Testis (tissue), 3 donors: ENCODE measurements around the gene NFATC1. TPM values are rescaled to one million over a fixed set of nuclear protein-coding genes. Genes with fewer than 3 reads are reported as not detected.

Source experiments
- DNase-seq: peaks from one replicate; pipeline ENCODE4 v3.0.0-alpha.2; 2019
- H3K27ac ChIP-seq, 2 donors: fragments of 200-600 bp; sonication (generic); one replicate each; pipeline ENCODE4 v1.5.1; 2019
- H3K27me3 ChIP-seq: fragments of 200-600 bp; sonication (generic); one replicate; pipeline ENCODE4 v1.5.1; 2019
- H3K36me3 ChIP-seq: fragments of 200-600 bp; sonication (generic); one replicate; pipeline ENCODE4 v1.5.1; 2017; ENCODE audit warnings: low read depth; ENCODE audit errors: missing control alignments
- H3K4me1 ChIP-seq: fragments of 200-600 bp; sonication (generic); one replicate; pipeline ENCODE4 v1.5.1; 2019
- H3K4me3 ChIP-seq, 2 donors: fragments of 200-600 bp; sonication (generic); one replicate each; pipeline ENCODE4 v1.5.1; 2017 to 2019
- H3K9me3 ChIP-seq: fragments of 200-600 bp; sonication (generic); one replicate; pipeline ENCODE4 v1.5.1; 2017
- CTCF ChIP-seq, 3 experiments: fragments of 450-650 bp in 2 of 3; fragments of 200-600 bp in 1 of 3; sonication (generic) in 1 of 3; IDR thresholded peaks; one replicate each; pipeline ENCODE4 v1.5.1; 2016 to 2019; ENCODE audit warnings: antibody characterized with exemption in 3 of 3, mild to moderate bottlenecking in 2 of 3, moderate library complexity in 1 of 3
- POLR2A ChIP-seq: fragments of 450-650 bp; IDR thresholded peaks from one replicate; pipeline ENCODE4 v1.6.1; 2017; ENCODE audit warnings: antibody characterized with exemption, mild to moderate bottlenecking, moderate library complexity
- WGBS, 2 donors: methylation state at CpG; one replicate each; pipeline ENCODE4 v1.1.5; 2018; 5-methylcytosine and 5-hydroxymethylcytosine counted together
- intact Hi-C: fragments of 100-400 bp; cut with DNase I; formaldehyde crosslinking; loops from one replicate; pipeline ENCODE4 v1.15.1; 2023; ENCODE audit warnings: low total_unique reads
- polyA plus RNA-seq: library from polyadenylated mRNA; stranded (reverse); fragments of 350-450 nt; fragmentation: Illumina TruSeq; extraction: RNeasy Lipid Tissue Mini Kit (QIAGEN cat#74804); gene quantifications from one replicate; pipeline ENCODE4 v1.2.3, GENCODE V29; 2014; ENCODE audit warnings: low read depth, low replicate concordance; ENCODE audit not compliant: insufficient read depth
- total RNA-seq, 2 donors: library from RNA; depleted of rRNA; stranded (reverse); fragments of >200 nt; gene quantifications; one replicate each; pipeline ENCODE4 v1.2.3, GENCODE V29; 2016

Gene NFATC1
- total and polyA plus RNA-seq, 3 donors from 2014 or later: 22.2 to 28.1 (median 27.5) TPM

GRCh38 chr18:79495591-79496071 is 99.9 kb downstream of the NFATC1 start:
- no peak for DNase-seq
- H3K27me3 ChIP-seq: no peaks in the 10 kb centered on the region
- no peaks in the 10 kb centered on the region for H3K4me1 ChIP-seq
- intact Hi-C loops: no loop called here
- H3K4me3 ChIP-seq: no peak overlapping the region
- H3K27ac ChIP-seq: no peak overlapping the region
- WGBS, 2 donors: 95 to 96% methylated on average over 36 to 37 of the region's 37 CpGs
- no peaks in the 10 kb centered on the region for H3K36me3 ChIP-seq
- H3K9me3 ChIP-seq: no peaks in the 10 kb centered on the region
- no peak for TF ChIP-seq POLR2A
- TF ChIP-seq CTCF (IDR thresholded peaks at IDR 0.05): no peak

- WGBS, 2 donors: 89 to 97% methylated on average over 32 of the region's 32 CpGs
- no peak for DNase-seq
- H3K4me3 ChIP-seq: no peak overlapping the region
- no peaks in the 10 kb centered on the region for H3K4me1 ChIP-seq
- no peaks in the 10 kb centered on the region for H3K27me3 ChIP-seq
- H3K27ac ChIP-seq: no peak overlapping the region
- intact Hi-C loops: no loop called here
- H3K36me3 ChIP-seq: no peaks in the 10 kb centered on the region
- H3K9me3 ChIP-seq: no peaks in the 10 kb centered on the region
- no peak for TF ChIP-seq POLR2A
- no peak for TF ChIP-seq CTCF (IDR thresholded peaks at IDR 0.05)
These were observed 100.7 kb downstream of the NFATC1 start for GRCh38 chr18:79496237-79496977.

- TF ChIP-seq POLR2A (no peak), CTCF (IDR thresholded peaks at IDR 0.05) (no peak)
- 71 to 81% methylated on average over 20 to 22 of the region's 22 CpGs for WGBS, 2 donors
- Histone ChIP-seq H3K9me3 (no peaks in the 10 kb centered on the region), H3K27ac (no peak overlapping the region), H3K27me3 (no peaks in the 10 kb centered on the region), H3K4me1 (no peaks in the 10 kb centered on the region), H3K4me3 (no peak overlapping the region), H3K36me3 (no peaks in the 10 kb centered on the region)
- no peak for DNase-seq
- intact Hi-C loops: no loop called here
These were observed 101.4 kb downstream of the NFATC1 start for GRCh38 chr18:79496978-79497637.

GRCh38 chr18:79497638-79498081 is 101.9 kb downstream of the NFATC1 start:
- TF ChIP-seq POLR2A: no peak
- no peak for TF ChIP-seq CTCF (IDR thresholded peaks at IDR 0.05)
- intact Hi-C loops: no loop called here
- no peaks in the 10 kb centered on the region for H3K27me3 ChIP-seq
- H3K4me3 ChIP-seq: no peak overlapping the region
- no peaks in the 10 kb centered on the region for H3K9me3 ChIP-seq
- WGBS, 2 donors: 67 to 76% methylated on average over 4 of the region's 4 CpGs
- H3K4me1 ChIP-seq: no peaks in the 10 kb centered on the region
- no peaks in the 10 kb centered on the region for H3K36me3 ChIP-seq
- no peak overlapping the region for H3K27ac ChIP-seq
- no peak for DNase-seq
